Sigmoid colon (tissue), 7 donors: ENCODE data around the gene EFL1. TPM values are rescaled to one million over a fixed set of nuclear protein-coding genes. Genes with fewer than 3 reads are reported as not detected.

Source experiments
- DNase-seq: peaks from one replicate; pipeline ENCODE4 v3.0.0-alpha.2; 2019
- H3K27ac ChIP-seq, 4 donors: fragments of 200-600 bp; sonication (generic); one replicate each; pipeline ENCODE4 v1.5.1; 2016 to 2019; ENCODE audit warnings: mild to moderate bottlenecking in 1 of 4
- H3K27me3 ChIP-seq, 3 donors: fragments of 200-600 bp; sonication (generic); one replicate each; pipeline ENCODE4 v1.5.1; 2019; ENCODE audit warnings: mild to moderate bottlenecking in 1 of 3
- H3K36me3 ChIP-seq, 4 donors: fragments of 200-600 bp; sonication (generic); one replicate each; pipeline ENCODE4 v1.5.1; 2016 to 2019
- H3K4me1 ChIP-seq, 4 donors: fragments of 200-600 bp; sonication (generic); one replicate each; pipeline ENCODE4 v1.5.1; 2017 to 2019
- H3K4me3 ChIP-seq, 4 donors: fragments of 200-600 bp; sonication (generic); one replicate each; pipeline ENCODE4 v1.5.1; 2017 to 2019; ENCODE audit warnings: mild to moderate bottlenecking in 2 of 4, moderate library complexity in 1 of 4
- H3K9me3 ChIP-seq, 4 donors: fragments of 200-600 bp in 3 of 4; sonication (generic) in 3 of 4; one replicate each; pipeline versions ENCODE4 v1.5.1 to v1.6.1; 2013 to 2019
- EP300 ChIP-seq, 4 donors: sonication (generic); formaldehyde crosslinking; IDR thresholded peaks; one replicate each; pipeline ENCODE4 v1.6.1; 2017; ENCODE audit warnings: antibody characterized with exemption in 4 of 4
- POLR2A ChIP-seq, 2 donors: fragments of 450-650 bp; IDR thresholded peaks; one replicate each; pipeline ENCODE4 v1.6.1; 2016; ENCODE audit warnings: antibody characterized with exemption in 2 of 2, mild to moderate bottlenecking in 2 of 2, moderate library complexity in 2 of 2
- POLR2AphosphoS5 ChIP-seq, 4 donors: sonication (generic); formaldehyde crosslinking; IDR thresholded peaks; one replicate each; pipeline ENCODE4 v1.6.1; 2017; ENCODE audit warnings: antibody characterized with exemption in 4 of 4
- WGBS, 2 donors: extraction: QIAGEN DNeasy Blood & Tissue Kit; methylation state at CpG; one replicate each; pipeline ENCODE4 v1.1.7; 2013; 5-methylcytosine and 5-hydroxymethylcytosine counted together
- intact Hi-C: fragments of 100-400 bp; cut with DNase I; formaldehyde crosslinking; loops from one replicate; pipeline ENCODE4 v1.15.1; 2023
- polyA plus RNA-seq, 3 donors: library from polyadenylated mRNA; stranded (reverse); fragments of 200-250 nt; gene quantifications; one replicate each; pipeline ENCODE4 v1.2.3, GENCODE V29; 2013
- total RNA-seq, 4 donors: library from RNA; depleted of rRNA; stranded (reverse); fragments of >200 nt; gene quantifications; one replicate each; pipeline ENCODE4 v1.1.0, GENCODE V29; 2016
- TF ChIP-seq, protein P1 (sequence below), 4 experiments: fragments of 450-650 bp in 3 of 4; fragments of 200-600 bp in 1 of 4; IDR thresholded peaks; one replicate each; pipeline ENCODE4 v1.5.1; 2016 to 2019; ENCODE audit warnings: antibody characterized with exemption in 4 of 4, mild to moderate bottlenecking in 3 of 4, moderate library complexity in 2 of 4
- donor health status: healthy with polysubstance abuse.
- donor health status: Bipolar disorder and iron deficiency.
- donor health status: healthy.

Gene EFL1
- total and polyA plus RNA-seq, 7 donors, result 10.8 to 15.7 (median 13.6) TPM

DNA sequence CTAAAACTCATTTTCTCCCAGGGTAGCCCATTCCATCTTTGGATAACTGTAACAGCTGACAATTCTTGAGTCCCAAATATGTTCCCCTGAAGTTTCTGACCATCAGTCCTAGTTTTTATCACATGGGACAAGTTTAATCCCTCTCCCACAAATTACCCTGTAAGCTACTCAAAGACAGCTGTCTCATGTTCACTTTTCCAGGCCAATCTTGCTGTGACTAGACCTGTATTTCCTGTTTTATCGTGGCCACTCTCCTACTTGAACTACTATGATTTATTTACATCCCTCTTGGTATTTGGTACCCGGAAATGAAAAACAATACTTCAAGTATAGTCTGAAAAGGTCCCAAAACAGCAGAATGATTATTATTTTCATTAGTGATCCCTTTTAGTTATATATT lies 121.6 kb downstream of the EFL1 start:
- no peak for DNase-seq
- peaks cover 0 to 23% (median 10%) of the 10 kb centered on the region in 4 donors for H3K36me3 ChIP-seq
- TF ChIP-seq, protein P1, sequence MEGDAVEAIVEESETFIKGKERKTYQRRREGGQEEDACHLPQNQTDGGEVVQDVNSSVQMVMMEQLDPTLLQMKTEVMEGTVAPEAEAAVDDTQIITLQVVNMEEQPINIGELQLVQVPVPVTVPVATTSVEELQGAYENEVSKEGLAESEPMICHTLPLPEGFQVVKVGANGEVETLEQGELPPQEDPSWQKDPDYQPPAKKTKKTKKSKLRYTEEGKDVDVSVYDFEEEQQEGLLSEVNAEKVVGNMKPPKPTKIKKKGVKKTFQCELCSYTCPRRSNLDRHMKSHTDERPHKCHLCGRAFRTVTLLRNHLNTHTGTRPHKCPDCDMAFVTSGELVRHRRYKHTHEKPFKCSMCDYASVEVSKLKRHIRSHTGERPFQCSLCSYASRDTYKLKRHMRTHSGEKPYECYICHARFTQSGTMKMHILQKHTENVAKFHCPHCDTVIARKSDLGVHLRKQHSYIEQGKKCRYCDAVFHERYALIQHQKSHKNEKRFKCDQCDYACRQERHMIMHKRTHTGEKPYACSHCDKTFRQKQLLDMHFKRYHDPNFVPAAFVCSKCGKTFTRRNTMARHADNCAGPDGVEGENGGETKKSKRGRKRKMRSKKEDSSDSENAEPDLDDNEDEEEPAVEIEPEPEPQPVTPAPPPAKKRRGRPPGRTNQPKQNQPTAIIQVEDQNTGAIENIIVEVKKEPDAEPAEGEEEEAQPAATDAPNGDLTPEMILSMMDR (IDR thresholded peaks at IDR 0.05), result no peak
- TF ChIP-seq EP300 (IDR thresholded peaks at IDR 0.05), result no peak
- no peak for TF ChIP-seq POLR2A (IDR thresholded peaks at IDR 0.05)
- no peak for TF ChIP-seq POLR2AphosphoS5 (IDR thresholded peaks at IDR 0.05)
- H3K4me1 ChIP-seq, result peaks cover 0 to 10% (median 1%) of the 10 kb centered on the region in 4 donors
- H3K9me3 ChIP-seq, result no peaks in the 10 kb centered on the region
- no peaks in the 10 kb centered on the region for H3K27me3 ChIP-seq
- no peak overlapping the region for H3K4me3 ChIP-seq
- intact Hi-C loops, result loop anchor here (5.0 kb wide), 2 partner anchors 56 to 659 kb away; no protein-coding TSS in a partner anchor
- H3K27ac ChIP-seq, result no peak overlapping the region
- WGBS, 2 donors, result 19 to 40% methylated on average over 2 of the region's 2 CpGs

DNA sequence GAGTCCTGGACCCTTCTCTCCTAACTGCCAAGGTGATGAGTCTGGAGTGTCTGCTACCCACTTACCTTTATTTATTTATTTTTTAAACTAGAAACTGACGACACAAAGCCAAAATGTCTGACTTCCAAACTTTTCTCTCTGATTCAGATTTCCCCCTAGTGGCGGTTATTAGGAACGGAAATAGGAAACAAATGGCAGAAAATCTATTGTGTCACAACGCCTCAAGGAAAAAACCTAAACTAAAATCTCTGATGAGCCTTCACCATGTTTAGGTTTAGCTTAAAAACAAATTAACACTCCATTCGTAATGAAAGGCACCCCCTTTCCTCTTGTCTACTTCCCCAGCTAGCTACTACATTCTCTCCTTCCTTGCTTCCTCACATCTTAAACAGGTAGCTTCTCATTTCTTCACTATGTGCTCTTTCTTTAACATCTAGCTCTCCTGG lies 122.7 kb downstream of the EFL1 start:
- H3K4me1 ChIP-seq, result peaks cover 0 to 10% (median 1%) of the 10 kb centered on the region in 4 donors
- H3K27me3 ChIP-seq, result no peaks in the 10 kb centered on the region
- intact Hi-C loops, result loop anchor here (2.0 to 5.0 kb wide), 3 partner anchors 57 to 658 kb away; partner anchors contain the start of gene MEX3B
- no peak overlapping the region for H3K4me3 ChIP-seq
- 24 to 41% methylated on average over 5 of the region's 5 CpGs for WGBS, 2 donors
- DNase-seq, result no peak
- peaks cover 0 to 23% (median 10%) of the 10 kb centered on the region in 4 donors for H3K36me3 ChIP-seq
- TF ChIP-seq, protein P1 (IDR thresholded peaks at IDR 0.05), result peak; percentile 57 to 72 (median 64)
- no peak for TF ChIP-seq EP300 (IDR thresholded peaks at IDR 0.05)
- no peaks in the 10 kb centered on the region for H3K9me3 ChIP-seq
- no peak overlapping the region for H3K27ac ChIP-seq

GRCh38 chr15:82138306-82138705 lies 124.2 kb downstream of the EFL1 start:
- H3K27ac ChIP-seq, result no peak overlapping the region
- no peaks in the 10 kb centered on the region for H3K9me3 ChIP-seq
- peaks cover 0 to 24% (median 10%) of the 10 kb centered on the region in 4 donors for H3K36me3 ChIP-seq
- H3K27me3 ChIP-seq, result no peaks in the 10 kb centered on the region
- H3K4me3 ChIP-seq, result no peak overlapping the region
- no peak for TF ChIP-seq EP300 (IDR thresholded peaks at IDR 0.05)
- TF ChIP-seq, protein P1 (IDR thresholded peaks at IDR 0.05), result no peak
- TF ChIP-seq POLR2AphosphoS5 (IDR thresholded peaks at IDR 0.05), result no peak
- no peak for TF ChIP-seq POLR2A (IDR thresholded peaks at IDR 0.05)
- DNase-seq, result no peak
- intact Hi-C loops, result loop anchor here (2.0 kb wide), 1 partner anchor 92 kb away; the partner anchor contains the start of gene MEX3B
- H3K4me1 ChIP-seq, result peaks cover 0 to 10% (median 1%) of the 10 kb centered on the region in 4 donors

- 96 to 97% methylated on average over 3 of the region's 3 CpGs for WGBS, 2 donors
- Histone ChIP-seq H3K36me3 (peaks cover 0 to 30% (median 10%) of the 10 kb centered on the region in 4 donors), H3K27ac (no peak overlapping the region), H3K27me3 (no peaks in the 10 kb centered on the region), H3K9me3 (no peaks in the 10 kb centered on the region), H3K4me3 (no peak overlapping the region), H3K4me1 (peaks cover 0 to 10% (median 4%) of the 10 kb centered on the region in 4 donors)
- intact Hi-C loops, result no loop called here
- TF ChIP-seq EP300 (IDR thresholded peaks at IDR 0.05) (no peak), POLR2A (IDR thresholded peaks at IDR 0.05) (no peak), POLR2AphosphoS5 (IDR thresholded peaks at IDR 0.05) (no peak)
- TF ChIP-seq, protein P1 (IDR thresholded peaks at IDR 0.05), result no peak
- no peak for DNase-seq
These were observed 125.3 kb downstream of the EFL1 start for GRCh38 chr15:82137261-82137660.

GRCh38 chr15:82136120-82136519 lies 126.4 kb downstream of the EFL1 start:
- peaks cover 0 to 11% (median 5%) of the 10 kb centered on the region in 4 donors for H3K4me1 ChIP-seq
- no peak overlapping the region for H3K4me3 ChIP-seq
- no peak for DNase-seq
- intact Hi-C loops, result no loop called here
- no peaks in the 10 kb centered on the region for H3K27me3 ChIP-seq
- no peaks in the 10 kb centered on the region for H3K9me3 ChIP-seq
- TF ChIP-seq POLR2AphosphoS5 (IDR thresholded peaks at IDR 0.05) (no peak), EP300 (IDR thresholded peaks at IDR 0.05) (no peak), POLR2A (IDR thresholded peaks at IDR 0.05) (no peak)
- TF ChIP-seq, protein P1 (IDR thresholded peaks at IDR 0.05), result no peak
- H3K36me3 ChIP-seq, result peaks cover 0 to 30% (median 10%) of the 10 kb centered on the region in 4 donors
- H3K27ac ChIP-seq, result no peak overlapping the region
- 97% methylated on average over 3 of the region's 3 CpGs for WGBS, 2 donors
